ENCODE measurements around the gene KIF26B.
"Not testable (repeated sequence)": the region's sequence is repeated elsewhere in the genome, so short reads cannot be mapped to it uniquely, and the experiment has no call there.

KIF26B gene

DNA sequence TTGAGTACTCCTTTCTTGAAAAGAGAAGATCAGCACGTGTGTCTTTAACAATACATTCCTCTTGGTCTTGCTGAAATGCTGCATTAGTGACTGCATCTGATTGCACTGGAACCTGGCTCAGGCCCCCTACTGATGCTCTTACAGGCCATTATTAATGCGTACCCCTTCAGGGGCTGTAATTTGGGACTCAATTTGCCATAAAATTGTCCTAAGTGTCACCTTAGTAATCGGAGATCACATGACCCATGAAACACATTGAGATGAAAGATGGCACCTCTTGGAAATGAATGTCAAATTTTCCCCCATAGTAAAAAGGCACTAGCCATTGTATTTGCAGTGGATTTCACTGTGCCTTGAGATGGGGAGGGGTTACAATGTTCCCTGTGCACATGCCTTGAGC lies 563.3 kb downstream of the KIF26B start:
- Histone ChIP-seq H3K36me3 (ENCODE audit: insufficient read depth, low read length) (no peaks in the 10 kb centered on the region), H3K9ac (ENCODE audit: low read length) (no peak overlapping the region), H3K4me1 (ENCODE audit: insufficient read depth, low read length) (no peaks in the 10 kb centered on the region), H3K9me3 (ENCODE audit: low read length) (no peaks in the 10 kb centered on the region), H3K27me3 (ENCODE audit: control insufficient read depth in 1 of 2, insufficient read depth in 2 of 2, low read length in 2 of 2) (no peaks in the 10 kb centered on the region), H3K27ac (ENCODE audit: low read depth, low read length) (no peak overlapping the region), H3K4me3 (ENCODE audit: low read depth in 1 of 2, low read length in 2 of 2) (no peak overlapping the region)

DNA sequence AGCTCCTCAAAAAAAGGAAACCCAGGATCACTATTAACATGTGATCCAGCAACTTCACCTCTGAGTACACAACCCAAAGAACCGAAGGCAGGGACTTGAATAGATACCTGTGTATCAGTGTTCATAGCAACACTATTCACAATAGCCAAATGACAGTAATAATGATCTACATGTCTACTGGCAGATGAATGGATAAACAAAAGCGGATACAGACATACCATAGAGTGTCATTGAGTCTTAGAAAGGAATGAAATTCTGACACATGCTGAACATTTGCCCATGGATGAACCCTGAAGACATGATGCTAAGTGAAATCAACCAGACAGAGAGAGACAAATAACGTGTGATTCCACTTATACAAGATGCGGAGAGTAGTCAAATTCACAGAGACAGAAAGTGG lies 564.2 kb downstream of the KIF26B start:
- no peaks in the 10 kb centered on the region for H3K9me3 ChIP-seq (ENCODE audit: low read length)
- no peak overlapping the region for H3K9ac ChIP-seq (ENCODE audit: low read length)
- H3K4me3 ChIP-seq (ENCODE audit: low read depth in 1 of 2, low read length in 2 of 2): no peak overlapping the region
- H3K4me1 ChIP-seq (ENCODE audit: insufficient read depth, low read length): no peaks in the 10 kb centered on the region
- H3K27ac ChIP-seq (ENCODE audit: low read depth, low read length): no peak overlapping the region
- H3K36me3 ChIP-seq (ENCODE audit: insufficient read depth, low read length): no peaks in the 10 kb centered on the region
- H3K27me3 ChIP-seq (ENCODE audit: control insufficient read depth in 1 of 2, insufficient read depth in 2 of 2, low read length in 2 of 2): no peaks in the 10 kb centered on the region

DNA sequence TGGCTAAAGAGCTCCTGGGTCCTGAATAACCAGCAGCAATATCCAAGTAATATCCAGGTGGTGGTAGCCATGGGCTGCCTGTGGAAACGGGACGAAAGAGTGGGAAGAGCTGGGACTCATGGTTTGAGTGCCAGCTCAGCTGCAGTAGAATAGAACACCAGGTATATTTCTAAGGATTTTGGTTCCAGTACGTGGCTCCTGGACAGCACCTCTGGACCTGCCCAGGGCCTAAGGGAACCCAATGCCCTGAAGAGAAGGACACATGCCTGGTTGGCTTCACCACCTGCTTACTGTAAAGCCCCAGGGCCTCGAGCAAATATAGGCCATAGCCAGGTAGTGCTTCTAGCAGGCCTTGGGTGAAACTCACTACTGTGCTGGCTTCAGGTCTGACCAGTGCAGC lies 566.7 kb downstream of the KIF26B start:
- Histone ChIP-seq H3K9me3 (ENCODE audit: low read length) (no peaks in the 10 kb centered on the region), H3K36me3 (ENCODE audit: insufficient read depth, low read length) (no peaks in the 10 kb centered on the region), H3K27me3 (ENCODE audit: control insufficient read depth in 1 of 2, insufficient read depth in 2 of 2, low read length in 2 of 2) (no peaks in the 10 kb centered on the region), H3K9ac (ENCODE audit: low read length) (no peak overlapping the region), H3K27ac (ENCODE audit: low read depth, low read length) (no peak overlapping the region), H3K4me3 (ENCODE audit: low read depth in 1 of 2, low read length in 2 of 2) (no peak overlapping the region), H3K4me1 (ENCODE audit: insufficient read depth, low read length) (no peaks in the 10 kb centered on the region)

DNA sequence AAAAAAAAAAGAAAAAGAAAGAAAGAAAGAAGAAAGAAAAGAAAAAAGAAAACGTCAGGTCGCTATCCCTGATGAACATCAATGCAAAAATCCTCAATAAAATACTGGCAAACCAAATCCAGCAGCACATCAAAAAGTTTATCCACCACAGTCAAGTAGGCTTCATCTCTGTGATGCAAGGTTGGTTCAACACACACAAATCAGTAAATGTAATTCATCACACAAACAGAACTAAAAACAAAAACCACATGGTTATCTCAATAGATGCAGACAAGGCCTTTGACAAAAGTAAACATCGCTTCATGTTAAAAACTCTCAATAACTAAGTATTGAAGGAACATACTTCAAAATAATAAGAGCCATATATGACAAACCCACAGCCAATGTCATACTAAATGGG lies 573.2 kb downstream of the KIF26B start:
- not testable (repeated sequence) for H3K9ac ChIP-seq (ENCODE audit: low read length); H3K27ac ChIP-seq (ENCODE audit: low read depth, low read length); H3K9me3 ChIP-seq (ENCODE audit: low read length); H3K4me3 ChIP-seq (ENCODE audit: low read depth in 1 of 2, low read length in 2 of 2); H3K36me3 ChIP-seq (ENCODE audit: insufficient read depth, low read length); H3K4me1 ChIP-seq (ENCODE audit: insufficient read depth, low read length); H3K27me3 ChIP-seq (ENCODE audit: control insufficient read depth in 1 of 2, insufficient read depth in 2 of 2, low read length in 2 of 2)

DNA sequence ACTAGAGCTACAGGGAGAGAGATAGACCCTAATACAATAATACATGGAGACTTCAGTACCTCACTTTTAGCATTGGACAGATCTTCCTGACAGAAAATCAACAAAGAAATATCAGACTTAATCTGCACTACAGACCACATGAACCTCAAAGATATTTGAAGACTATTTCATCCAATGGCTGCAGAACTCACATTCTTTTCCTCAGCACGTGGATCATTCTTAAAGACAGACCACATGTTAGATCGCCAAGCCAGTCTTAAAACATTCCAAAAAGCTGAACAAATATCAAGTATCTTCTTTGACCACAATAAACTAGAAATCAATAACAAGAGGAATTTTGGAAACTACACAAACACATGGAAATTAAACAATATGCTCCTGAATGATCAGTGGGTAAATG lies 576.0 kb downstream of the KIF26B start:
- Histone ChIP-seq H3K27me3 (ENCODE audit: control insufficient read depth in 1 of 2, insufficient read depth in 2 of 2, low read length in 2 of 2) (no peaks in the 10 kb centered on the region), H3K27ac (ENCODE audit: low read depth, low read length) (no peak overlapping the region), H3K4me1 (ENCODE audit: insufficient read depth, low read length) (no peaks in the 10 kb centered on the region), H3K4me3 (ENCODE audit: low read depth in 1 of 2, low read length in 2 of 2) (no peak overlapping the region), H3K9ac (ENCODE audit: low read length) (no peak overlapping the region), H3K36me3 (ENCODE audit: insufficient read depth, low read length) (no peaks in the 10 kb centered on the region), H3K9me3 (ENCODE audit: low read length) (no peaks in the 10 kb centered on the region)

DNA sequence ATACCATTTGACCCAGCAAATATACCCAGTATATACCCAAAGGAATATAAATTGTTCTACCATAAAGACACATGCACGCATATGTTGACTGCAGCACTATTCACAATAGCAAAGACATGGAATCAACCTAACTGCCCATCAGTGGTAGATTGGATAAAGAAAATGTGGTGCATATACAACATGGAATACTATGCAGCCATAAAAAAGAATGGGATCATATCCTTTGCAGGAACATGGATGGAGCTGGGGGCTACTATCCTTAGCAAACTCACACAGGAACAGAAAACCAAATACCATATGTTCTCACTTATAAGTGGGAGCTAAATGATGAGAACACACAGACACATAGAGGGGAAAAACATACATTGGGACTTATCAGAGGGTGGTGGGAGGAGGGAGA lies 585.6 kb downstream of the KIF26B start:
- not testable (repeated sequence) for H3K27ac ChIP-seq (ENCODE audit: low read depth, low read length); H3K36me3 ChIP-seq (ENCODE audit: insufficient read depth, low read length); H3K4me1 ChIP-seq (ENCODE audit: insufficient read depth, low read length); H3K27me3 ChIP-seq (ENCODE audit: control insufficient read depth in 1 of 2, insufficient read depth in 2 of 2, low read length in 2 of 2); H3K4me3 ChIP-seq (ENCODE audit: low read depth in 1 of 2, low read length in 2 of 2); H3K9me3 ChIP-seq (ENCODE audit: low read length); H3K9ac ChIP-seq (ENCODE audit: low read length)

DNA sequence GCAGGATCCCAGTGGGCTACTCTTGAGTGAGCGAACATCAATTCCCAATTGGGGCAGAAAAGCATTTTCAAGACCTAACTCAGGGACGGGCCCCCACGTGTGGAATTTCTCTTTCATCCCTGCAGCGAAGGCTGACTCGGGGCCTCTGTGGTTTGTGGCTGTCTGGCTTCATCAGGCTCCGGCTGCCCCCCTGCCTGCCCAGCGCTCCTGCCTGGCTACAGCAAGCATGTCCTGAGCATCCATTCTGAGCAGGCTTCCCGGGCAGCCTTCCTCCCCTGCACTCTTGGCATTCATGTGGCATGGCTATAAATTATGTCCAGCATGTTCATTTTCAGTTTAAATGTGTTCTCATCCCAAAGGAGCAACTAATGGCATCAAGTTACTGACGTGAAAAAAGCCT lies 588.1 kb downstream of the KIF26B start:
- no peaks in the 10 kb centered on the region for H3K27me3 ChIP-seq (ENCODE audit: control insufficient read depth in 1 of 2, insufficient read depth in 2 of 2, low read length in 2 of 2)
- no peak overlapping the region for H3K4me3 ChIP-seq (ENCODE audit: low read depth in 1 of 2, low read length in 2 of 2)
- no peak overlapping the region for H3K27ac ChIP-seq (ENCODE audit: low read depth, low read length)
- no peaks in the 10 kb centered on the region for H3K9me3 ChIP-seq (ENCODE audit: low read length)
- no peaks in the 10 kb centered on the region for H3K36me3 ChIP-seq (ENCODE audit: insufficient read depth, low read length)
- no peaks in the 10 kb centered on the region for H3K4me1 ChIP-seq (ENCODE audit: insufficient read depth, low read length)
- no peak overlapping the region for H3K9ac ChIP-seq (ENCODE audit: low read length)

DNA sequence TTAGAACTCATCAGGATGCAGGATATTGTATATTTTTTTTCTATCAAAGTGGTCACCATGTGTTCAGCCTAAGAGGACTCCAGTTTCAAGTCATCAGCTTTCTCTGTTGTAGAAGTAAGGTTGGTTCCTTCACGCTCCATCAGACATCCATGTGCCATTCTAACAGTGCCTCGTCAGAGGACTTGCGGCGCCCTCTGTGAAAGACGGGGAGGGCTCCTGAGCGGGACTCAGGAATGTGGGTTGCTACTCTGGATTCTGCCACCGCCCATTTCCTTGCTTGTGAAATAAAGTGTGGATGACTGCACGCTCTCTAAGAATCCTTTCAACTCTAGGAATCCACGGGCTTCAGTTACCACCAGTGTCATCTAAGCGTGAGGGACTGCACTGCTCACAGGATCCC lies 593.5 kb downstream of the KIF26B start:
- H3K9ac ChIP-seq (ENCODE audit: low read length): no peak overlapping the region

DNA sequence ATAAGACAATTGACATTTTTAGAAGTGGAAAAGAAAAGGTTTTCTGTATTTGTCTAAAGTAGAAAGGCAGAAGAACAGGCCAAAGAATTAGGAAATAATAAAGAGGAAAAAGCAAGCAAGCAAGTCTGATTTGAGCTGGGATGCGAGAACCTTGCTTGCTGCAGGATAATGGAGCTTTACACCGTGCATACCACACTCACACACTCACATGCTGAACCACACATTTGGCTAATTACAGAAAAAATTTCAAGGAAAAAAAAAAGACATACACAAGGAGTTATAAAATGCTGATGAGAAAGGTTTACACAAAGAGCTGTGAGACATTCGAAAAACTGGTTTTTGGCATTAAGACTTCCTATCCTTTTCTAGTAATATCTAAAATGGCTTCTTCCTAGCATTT lies 593.9 kb downstream of the KIF26B start:
- H3K9me3 ChIP-seq (ENCODE audit: low read length): no peaks in the 10 kb centered on the region
- no peaks in the 10 kb centered on the region for H3K27me3 ChIP-seq (ENCODE audit: control insufficient read depth in 1 of 2, insufficient read depth in 2 of 2, low read length in 2 of 2)
- H3K27ac ChIP-seq (ENCODE audit: low read depth, low read length): no peak overlapping the region
- no peaks in the 10 kb centered on the region for H3K4me1 ChIP-seq (ENCODE audit: insufficient read depth, low read length)
- no peak overlapping the region for H3K4me3 ChIP-seq (ENCODE audit: low read depth in 1 of 2, low read length in 2 of 2)
- H3K36me3 ChIP-seq (ENCODE audit: insufficient read depth, low read length): no peaks in the 10 kb centered on the region
- H3K9ac ChIP-seq (ENCODE audit: low read length): no peak overlapping the region

More for the DNA sequence above, 593.5 kb downstream of the KIF26B start:
- H3K9me3 ChIP-seq (ENCODE audit: low read length): no peaks in the 10 kb centered on the region
- no peaks in the 10 kb centered on the region for H3K4me1 ChIP-seq (ENCODE audit: insufficient read depth, low read length)
- no peaks in the 10 kb centered on the region for H3K36me3 ChIP-seq (ENCODE audit: insufficient read depth, low read length)
- no peak overlapping the region for H3K4me3 ChIP-seq (ENCODE audit: low read depth in 1 of 2, low read length in 2 of 2)
- H3K27ac ChIP-seq (ENCODE audit: low read depth, low read length): no peak overlapping the region
- H3K27me3 ChIP-seq (ENCODE audit: control insufficient read depth in 1 of 2, insufficient read depth in 2 of 2, low read length in 2 of 2): no peaks in the 10 kb centered on the region

DNA sequence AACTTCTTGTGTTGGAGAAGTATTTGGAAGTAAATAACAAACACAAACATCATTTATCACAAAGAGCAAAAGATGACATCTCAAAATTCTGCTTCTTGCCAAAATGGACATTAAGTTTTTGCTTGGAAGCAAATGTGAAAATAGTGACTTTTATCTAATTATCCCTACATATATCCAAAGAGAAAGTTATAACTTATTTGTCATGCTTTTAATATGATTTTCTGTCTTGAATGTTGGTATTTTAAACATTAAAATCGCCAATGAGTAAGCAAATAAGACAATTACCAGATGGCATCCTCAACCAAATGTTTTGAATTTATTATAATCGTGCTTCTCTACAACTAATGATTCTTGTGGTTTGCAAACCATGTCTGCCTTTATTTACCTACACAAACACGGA lies 594.3 kb downstream of the KIF26B start:
- no peaks in the 10 kb centered on the region for H3K4me1 ChIP-seq (ENCODE audit: insufficient read depth, low read length)
- H3K9ac ChIP-seq (ENCODE audit: low read length): no peak overlapping the region
- no peaks in the 10 kb centered on the region for H3K27me3 ChIP-seq (ENCODE audit: control insufficient read depth in 1 of 2, insufficient read depth in 2 of 2, low read length in 2 of 2)
- H3K9me3 ChIP-seq (ENCODE audit: low read length): no peaks in the 10 kb centered on the region
- H3K27ac ChIP-seq (ENCODE audit: low read depth, low read length): no peak overlapping the region
- H3K36me3 ChIP-seq (ENCODE audit: insufficient read depth, low read length): no peaks in the 10 kb centered on the region
- no peak overlapping the region for H3K4me3 ChIP-seq (ENCODE audit: low read depth in 1 of 2, low read length in 2 of 2)

DNA sequence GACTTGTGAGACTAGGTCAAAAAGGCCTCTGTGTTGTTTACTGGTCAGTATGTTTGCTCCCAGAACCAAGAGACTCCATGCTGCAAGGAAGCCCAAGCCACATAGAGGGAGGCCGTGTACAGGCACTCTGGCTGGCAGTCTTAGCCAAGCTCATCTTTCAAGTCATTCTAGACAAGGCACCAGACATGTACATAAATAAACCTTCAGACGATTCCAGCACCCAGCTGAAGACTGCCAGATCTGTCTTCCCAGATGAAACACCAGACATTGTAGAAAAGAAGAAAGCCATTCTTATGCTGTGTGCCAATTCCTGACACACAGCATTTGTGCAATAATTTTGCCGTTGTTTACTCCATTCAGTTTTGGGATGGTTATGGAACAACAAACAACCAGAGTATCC lies 595.5 kb downstream of the KIF26B start:
- no peaks in the 10 kb centered on the region for H3K27me3 ChIP-seq (ENCODE audit: control insufficient read depth in 1 of 2, insufficient read depth in 2 of 2, low read length in 2 of 2)
- no peak overlapping the region for H3K9ac ChIP-seq (ENCODE audit: low read length)
- no peaks in the 10 kb centered on the region for H3K36me3 ChIP-seq (ENCODE audit: insufficient read depth, low read length)
- H3K4me3 ChIP-seq (ENCODE audit: low read depth in 1 of 2, low read length in 2 of 2): no peak overlapping the region
- H3K27ac ChIP-seq (ENCODE audit: low read depth, low read length): no peak overlapping the region
- H3K4me1 ChIP-seq (ENCODE audit: insufficient read depth, low read length): no peaks in the 10 kb centered on the region
- H3K9me3 ChIP-seq (ENCODE audit: low read length): no peaks in the 10 kb centered on the region

DNA sequence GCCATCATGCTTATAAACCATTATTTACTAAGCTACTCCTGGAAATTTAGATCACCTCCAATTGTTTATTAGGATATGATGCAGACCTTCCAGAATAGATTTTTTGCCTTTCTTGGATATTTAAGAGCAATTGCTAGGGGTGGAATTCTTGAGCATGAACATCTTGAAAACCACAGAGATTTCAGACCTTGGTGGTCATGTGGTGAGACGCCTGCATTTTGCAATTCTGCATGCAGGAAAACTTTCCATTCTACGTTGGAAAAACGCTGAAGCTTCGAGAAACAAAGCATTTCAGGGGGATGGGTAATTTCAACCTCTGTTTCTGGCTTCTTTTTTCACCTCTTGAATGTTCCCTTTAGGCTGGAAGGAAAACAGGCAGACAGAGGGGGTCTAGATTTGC lies 596.3 kb downstream of the KIF26B start:
- Histone ChIP-seq H3K27ac (ENCODE audit: low read depth, low read length) (no peak overlapping the region), H3K27me3 (ENCODE audit: control insufficient read depth in 1 of 2, insufficient read depth in 2 of 2, low read length in 2 of 2) (no peaks in the 10 kb centered on the region), H3K9ac (ENCODE audit: low read length) (no peak overlapping the region), H3K9me3 (ENCODE audit: low read length) (no peaks in the 10 kb centered on the region), H3K36me3 (ENCODE audit: insufficient read depth, low read length) (no peaks in the 10 kb centered on the region), H3K4me1 (ENCODE audit: insufficient read depth, low read length) (no peaks in the 10 kb centered on the region), H3K4me3 (ENCODE audit: low read depth in 1 of 2, low read length in 2 of 2) (no peak overlapping the region)

All from muscle layer of colon (tissue), 2 donors.